HepG2 (cell line): ENCODE data around the gene CALN1. TPM values are rescaled to one million over a fixed set of nuclear protein-coding genes. Genes with fewer than 3 reads are reported as not detected.

Experiments used
- ATAC-seq: fragments of 200-7000 bp; cut with Tn5 transposase; 3 replicates; pipeline ENCODE4 v1.9.1; 2020; ENCODE audit warnings: mild to moderate bottlenecking, moderate library complexity
- BruUV-seq: library from RNA; stranded (reverse); fragments of 400-500 nt; replicated peaks from 2 replicates; lab custom pipeline; 2021; lab: Mats Ljungman, UMichigan
- CTCF ChIA-PET: fragments of 300-600 bp; formaldehyde crosslinking; extraction: SDS; loops from one replicate; lab custom pipeline; 2021; ENCODE audit warnings: low total read pairs, inconsistent platforms, low intra/inter-chr PET ratio; lab: Yijun Ruan, JAX
- POLR2A ChIA-PET: fragments of 350-600 bp; sonication (Branson Sonifier 250); formaldehyde crosslinking; loops from one replicate; lab custom pipeline; 2020; ENCODE audit warnings: antibody characterized with exemption, inconsistent platforms; lab: Yijun Ruan, JAX
- DNase-seq: peaks from one replicate; pipeline ENCODE4 v3.0.0-alpha.2; 2015; ENCODE audit warnings: low spot score
- FAIRE-seq: peaks from 3 replicates; lab custom pipeline; 2011; peaks lifted over from hg19 to GRCh38; lab: Jason Lieb, UNC
- H2AFZ ChIP-seq: one replicate; pipeline ENCODE4 v1.6.1; 2011; ENCODE audit warnings: low read length, inconsistent platforms
- H3K27ac ChIP-seq: fragments of 300-600 bp; 3 replicates; pipeline ENCODE4 v1.8.0; 2011; ENCODE audit warnings: mixed run types, mild to moderate bottlenecking, mixed read lengths, low read length, inconsistent platforms; ENCODE audit not compliant: insufficient read depth; ENCODE audit errors: extremely low read length
- H3K27me3 ChIP-seq, 2 experiments: fragments of 200-600 bp in 1 of 2; 2 replicates in 1 of 2; 3 replicates in 1 of 2; pipeline versions ENCODE4 v1.6.0 to v1.8.0; 2011; ENCODE audit warnings: low read length in 2 of 2, mild to moderate bottlenecking in 2 of 2, moderate library complexity in 2 of 2, inconsistent platforms in 1 of 2; ENCODE audit not compliant: insufficient read depth in 2 of 2, control insufficient read depth in 1 of 2
- H3K36me3 ChIP-seq, 2 experiments: fragments of 200-600 bp in 1 of 2; replicated peaks in 1 of 2; 2 replicates in 1 of 2; 3 replicates in 1 of 2; pipeline versions ENCODE4 v1.5.1 to v1.8.0; 2011; ENCODE audit warnings: low read length in 2 of 2, inconsistent platforms in 1 of 2; ENCODE audit not compliant: insufficient read depth in 2 of 2, control insufficient read depth in 1 of 2
- H3K4me1 ChIP-seq: 2 replicates; pipeline ENCODE4 v1.5.1; 2012; ENCODE audit warnings: low read length, inconsistent platforms; ENCODE audit not compliant: insufficient read depth
- H3K4me2 ChIP-seq: 2 replicates; pipeline ENCODE4 v1.6.0; 2011; ENCODE audit warnings: low read depth, low read length, inconsistent platforms
- H3K4me3 ChIP-seq, 3 experiments: fragments of 200-600 bp in 1 of 3; sonication (generic), shearing (Covaris generic) in 1 of 3; replicated peaks in 1 of 3; 2 replicates each; pipeline ENCODE4 v1.5.1; 2011 to 2016; ENCODE audit warnings: low read length in 3 of 3, inconsistent platforms in 2 of 3, low read depth in 2 of 3, mild to moderate bottlenecking in 2 of 3, control low read depth in 1 of 3, mixed read lengths in 1 of 3; ENCODE audit not compliant: insufficient read depth in 1 of 3
- H3K79me2 ChIP-seq: one replicate; pipeline ENCODE4 v1.6.1; 2011; ENCODE audit warnings: low read length, inconsistent platforms; ENCODE audit not compliant: insufficient read depth
- H3K9ac ChIP-seq: 2 replicates; pipeline ENCODE4 v1.6.0; 2011; ENCODE audit warnings: mild to moderate bottlenecking, low read depth, low read length, inconsistent platforms; ENCODE audit not compliant: insufficient read depth
- H3K9me3 ChIP-seq: 2 replicates; pipeline ENCODE4 v1.5.1; 2012; ENCODE audit warnings: mild to moderate bottlenecking, low read length
- H4K20me1 ChIP-seq: 2 replicates; pipeline ENCODE4 v1.6.0; 2011; ENCODE audit warnings: inconsistent platforms, mild to moderate bottlenecking, low read length, moderate library complexity; ENCODE audit not compliant: insufficient read depth
- ATF7-NPFF ChIP-seq: sonication (generic); formaldehyde crosslinking; IDR thresholded peaks from 2 replicates; pipeline ENCODE4 v1.8.1; 2023; ENCODE audit warnings: mild to moderate bottlenecking, low read depth, missing genetic modification reagents, moderate library complexity
- CREB1 ChIP-seq, 2 experiments: fragments of 450-650 bp in 1 of 2; IDR thresholded peaks; 2 replicates each; pipeline ENCODE4 v1.6.1; 2016 to 2017; ENCODE audit warnings: control low read depth in 1 of 2, mild to moderate bottlenecking in 1 of 2, missing compliant biosample characterization in 1 of 2, missing genetic modification characterization in 1 of 2
- GATA4 ChIP-seq: sonication (generic); IDR thresholded peaks from 2 replicates; pipeline ENCODE4 v1.6.1; 2016; ENCODE audit warnings: antibody characterized with exemption, low read depth, borderline replicate concordance
- MLXIP ChIP-seq: sonication (generic); formaldehyde crosslinking; IDR thresholded peaks from 2 replicates; pipeline ENCODE4 v1.9.0; 2021; ENCODE audit warnings: missing genetic modification reagents, borderline replicate concordance
- MYNN ChIP-seq: sonication (generic); formaldehyde crosslinking; IDR thresholded peaks from 2 replicates; pipeline ENCODE4 v1.4.0; 2020; ENCODE audit warnings: mild to moderate bottlenecking, low read depth, missing genetic modification reagents
- NR2F6 ChIP-seq, 2 experiments: IDR thresholded peaks; 2 replicates each; pipeline ENCODE4 v1.6.1; 2016; ENCODE audit warnings: antibody characterized with exemption in 1 of 2, mild to moderate bottlenecking in 1 of 2
- WIZ ChIP-seq: sonication (generic); formaldehyde crosslinking; IDR thresholded peaks from 2 replicates; pipeline ENCODE4 v1.5.1; 2020; ENCODE audit warnings: mild to moderate bottlenecking, missing genetic modification reagents
- ZNF556 ChIP-seq: sonication (generic); formaldehyde crosslinking; IDR thresholded peaks from 2 replicates; pipeline ENCODE4 v1.4.0; 2020; ENCODE audit warnings: mild to moderate bottlenecking, missing genetic modification reagents, borderline replicate concordance
- WGBS: methylation state at CpG from one replicate; pipeline ENCODE4 v1.1.6; 2017; ENCODE audit warnings: low lambda C conversion rate; 5-methylcytosine and 5-hydroxymethylcytosine counted together
- in situ Hi-C: cut with HindIII; loops from 2 replicates; pipeline ENCODE4 v1.10.0; 2017; ENCODE audit warnings: low pct_unique_long_range_greater_than_20kb; ENCODE audit not compliant: extremely low pct_ligation_motif_present
- intact Hi-C: fragments of 100-400 bp; cut with micrococcal nuclease; formaldehyde crosslinking; loops from one replicate; pipeline ENCODE4 v1.10.0; 2022; ENCODE audit not compliant: unreplicated experiment
- polyA plus RNA-seq, 8 experiments: library from polyadenylated mRNA; depleted of rRNA in 3 of 8; stranded (reverse) in 7 of 8; unstranded in 1 of 8; fragments of >200 nt; fragmentation: Illumina TruSeq in 4 of 8; extraction: Trizol in 4 of 8; gene quantifications; 2 replicates each; pipeline versions ENCODE4 v1.2.1 to v1.2.3, GENCODE V29; 2011 to 2016; ENCODE audit warnings: low read depth in 4 of 8, missing spikeins in 1 of 8, mixed read lengths in 1 of 8; ENCODE audit not compliant: insufficient read depth in 1 of 8
- total RNA-seq, 5 experiments: library from RNA; depleted of rRNA; stranded (reverse); fragments of >200 nt; fragmentation: Illumina TruSeq; extraction: Trizol; gene quantifications; 2 replicates each; pipeline ENCODE4 v1.2.3, GENCODE V29; 2016; ENCODE audit warnings: low read depth in 1 of 5

CALN1 gene
- total and polyA plus RNA-seq, 2 of the 13 experiments (the other 11 are each of a cell fraction or from before 2014, with no cell fraction given): not detected

- TF ChIP-seq MLXIP (CRISPR knock-in tag): no peak
- TF ChIP-seq WIZ (CRISPR knock-in tag): no peak
- TF ChIP-seq ATF7-NPFF: no peak
- no peak for TF ChIP-seq MYNN (CRISPR knock-in tag)
These were observed 25.5 kb upstream of the CALN1 start (continued) for GRCh38 chr7:72437610-72438009.

GRCh38 chr7:72437061-72437585 lies 25.0 kb upstream of the CALN1 start:
- no TSS peak for BruUV-seq
- H2AFZ ChIP-seq: no peak overlapping the region
- POLR2A ChIA-PET: no interaction called here
- CTCF ChIA-PET: no interaction called here
- no peak for ATAC-seq
- WGBS: 43% methylated on average over 2 of the region's 2 CpGs
- no peak overlapping the region for H3K9ac ChIP-seq
- in situ Hi-C loops: no loop called here
- no peaks in the 10 kb centered on the region for H3K4me1 ChIP-seq
- H3K4me2 ChIP-seq: no peak overlapping the region
- FAIRE-seq: no peak
- peaks cover 2% of the 10 kb centered on the region for H3K9me3 ChIP-seq
- H4K20me1 ChIP-seq: no peaks in the 10 kb centered on the region
- intact Hi-C loops: no loop called here
- DNase-seq: no peak
- peaks cover 2 to 7% of the 10 kb centered on the region in 2 experiments; a peak in 2 of 5 replicates for H3K27me3 ChIP-seq
- no peaks in the 10 kb centered on the region for H3K36me3 ChIP-seq
- TF ChIP-seq GATA4 (no peak), NR2F6 (IDR thresholded peaks at IDR 0.05) (no peak), NR2F6 (CRISPR knock-in tag; IDR thresholded peaks at IDR 0.05) (no peak), ZNF556 (no peak), CREB1 (IDR thresholded peaks at IDR 0.05) (no peak), CREB1 (CRISPR knock-in tag; IDR thresholded peaks at IDR 0.05) (no peak)
- H3K79me2 ChIP-seq: no peaks in the 10 kb centered on the region
- no peak overlapping the region for H3K27ac ChIP-seq
- no peak overlapping the region for H3K4me3 ChIP-seq
